GM10847 (cell line): Measurements from ENCODE around the gene SPG11.

Experiments
- POLR2A ChIP-seq: IDR thresholded peaks from 2 replicates; pipeline ENCODE4 v1.6.1; 2011; ENCODE audit not compliant: insufficient read length; ENCODE audit errors: extremely low read depth

The SPG11 gene

DNA sequence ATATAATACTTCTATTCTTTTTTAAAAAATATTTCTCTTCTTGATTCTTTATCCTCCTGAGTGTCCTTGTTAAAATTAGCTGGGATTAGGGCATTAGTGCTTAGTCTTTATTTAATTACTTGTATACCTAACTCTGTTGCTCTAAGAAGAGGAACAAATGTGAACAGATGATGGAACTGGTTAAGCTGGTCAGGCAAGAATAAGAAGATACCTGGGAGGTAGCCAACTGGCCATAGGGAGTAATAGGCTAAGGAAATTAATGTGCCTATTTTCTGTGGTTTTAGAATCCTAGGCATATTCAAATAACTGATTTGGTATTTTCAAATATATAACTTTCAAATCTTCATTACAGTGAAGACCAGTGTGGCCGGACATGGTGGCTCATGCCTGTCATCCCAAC is 72.1 kb downstream of the SPG11 start:
- TF ChIP-seq POLR2A: no peak

GRCh38 chr15:44588541-44588940 is 74.9 kb downstream of the SPG11 start:
- no peak for TF ChIP-seq POLR2A

DNA sequence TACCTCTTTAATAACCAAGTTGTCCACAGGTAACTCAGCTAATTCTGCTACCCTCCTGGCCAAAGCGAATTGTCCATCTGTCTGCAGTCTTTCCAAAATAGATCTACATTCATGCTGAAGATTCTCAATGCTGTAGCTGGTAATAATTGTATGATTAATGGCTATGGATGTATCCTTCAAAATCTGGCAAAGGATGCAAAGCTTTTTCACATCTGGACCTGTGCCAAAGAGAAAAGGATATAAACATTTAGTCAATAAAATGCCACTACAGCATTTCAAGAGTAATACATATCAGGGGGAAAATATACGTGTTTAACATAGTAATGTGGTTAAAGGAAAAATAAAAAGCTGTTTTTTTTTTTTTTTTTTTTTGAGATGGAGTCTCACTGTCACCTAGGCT is 77.8 kb downstream of the SPG11 start:
- TF ChIP-seq POLR2A: no peak

GRCh38 chr15:44584162-44584749 is 79.2 kb downstream of the SPG11 start:
- no peak for TF ChIP-seq POLR2A

DNA sequence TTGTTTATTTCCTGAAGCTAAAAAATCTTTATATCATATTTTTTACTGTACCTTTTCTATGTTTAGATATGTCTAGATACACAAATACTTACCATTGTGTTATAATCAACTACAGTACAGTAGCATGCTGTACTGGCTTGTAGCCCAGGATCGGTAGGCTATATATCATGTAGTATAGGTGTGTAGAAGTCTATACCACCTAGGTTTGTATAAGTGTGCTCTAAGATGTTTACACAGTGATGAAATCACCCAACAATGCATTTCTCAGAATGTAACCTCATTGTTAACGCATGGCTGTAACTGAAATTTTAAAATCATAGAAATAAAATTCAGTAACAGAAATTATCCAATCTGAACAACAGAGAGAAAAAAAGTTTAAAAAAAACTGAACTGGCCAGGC is 83.4 kb downstream of the SPG11 start:
- no peak for TF ChIP-seq POLR2A

DNA sequence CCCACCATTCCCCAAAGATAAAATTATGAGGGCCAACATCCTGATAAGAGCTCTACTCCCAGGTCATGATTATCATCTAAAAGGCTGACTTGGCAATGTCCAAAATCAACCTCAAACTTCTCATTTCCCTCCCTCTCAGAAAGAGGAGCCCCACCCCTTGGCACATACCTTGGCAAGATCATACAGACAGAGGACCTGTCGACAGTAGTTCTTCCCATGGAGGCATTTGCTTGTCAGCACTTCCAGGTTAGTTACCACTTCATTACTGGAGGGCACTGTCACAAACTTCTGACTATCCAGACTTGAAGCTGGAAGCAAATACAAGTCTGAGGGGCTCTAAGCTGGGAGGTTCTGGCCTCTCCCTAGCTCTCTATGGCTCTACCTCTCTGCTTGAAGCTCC is 88.7 kb downstream of the SPG11 start:
- TF ChIP-seq POLR2A: no peak

DNA sequence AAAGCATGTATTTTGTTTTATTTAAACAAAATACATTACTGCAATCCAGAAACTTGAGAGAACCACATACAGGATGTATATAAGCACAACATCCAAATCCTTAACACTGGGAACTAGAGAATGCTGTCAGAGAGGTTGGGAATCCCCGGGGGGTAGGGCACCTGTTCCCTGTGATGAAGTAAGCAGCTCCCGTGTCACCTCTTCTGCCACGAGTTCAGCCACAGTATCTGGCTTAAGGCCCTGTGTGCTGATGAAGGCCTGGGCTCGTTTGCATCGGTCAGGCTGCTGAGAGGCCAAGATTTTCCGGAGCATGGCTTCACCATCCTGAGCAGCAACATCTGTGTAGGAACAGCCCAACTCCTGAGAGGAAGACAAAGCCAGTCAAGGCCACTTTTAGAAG is 90.1 kb downstream of the SPG11 start:
- TF ChIP-seq POLR2A: no peak

DNA sequence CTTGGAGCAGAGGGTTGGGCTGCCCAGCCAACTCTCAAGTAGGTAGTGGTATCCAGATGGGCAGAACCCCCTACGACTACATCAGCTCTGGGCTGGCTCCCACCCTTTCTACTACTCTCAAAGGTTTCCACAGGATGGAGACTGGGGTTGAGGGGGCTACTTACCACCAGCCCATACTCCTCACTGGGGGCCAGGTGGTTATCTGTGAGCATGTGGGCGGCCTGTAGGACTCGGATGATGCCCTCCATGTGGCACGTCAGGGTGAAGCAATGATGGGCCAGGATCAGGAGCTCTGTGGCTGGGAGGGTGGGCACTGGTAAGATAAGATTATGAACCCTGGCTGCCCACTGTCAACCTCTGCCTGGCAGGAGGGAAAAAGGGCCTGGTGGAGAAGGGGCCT is 93.1 kb downstream of the SPG11 start:
- no peak for TF ChIP-seq POLR2A

DNA sequence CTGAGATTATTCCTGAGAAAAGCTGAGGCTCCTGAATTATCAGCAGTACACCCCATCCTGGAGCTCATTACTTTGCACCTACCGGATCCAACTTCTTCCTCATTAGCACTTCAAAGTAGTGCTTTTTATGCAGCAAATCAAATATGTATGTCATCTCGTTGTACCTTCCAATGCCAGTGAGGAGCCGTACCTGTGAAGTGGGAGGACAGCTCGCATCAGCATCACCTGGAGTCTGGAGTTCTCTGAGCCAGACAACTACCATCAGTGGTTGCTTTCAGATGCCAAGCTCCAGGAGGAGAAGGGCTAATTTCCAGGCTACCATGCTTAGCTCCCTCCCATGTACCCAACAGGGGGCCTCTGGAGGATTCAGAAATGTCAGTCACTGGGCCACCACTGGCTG is 94.1 kb downstream of the SPG11 start:
- no peak for TF ChIP-seq POLR2A

DNA sequence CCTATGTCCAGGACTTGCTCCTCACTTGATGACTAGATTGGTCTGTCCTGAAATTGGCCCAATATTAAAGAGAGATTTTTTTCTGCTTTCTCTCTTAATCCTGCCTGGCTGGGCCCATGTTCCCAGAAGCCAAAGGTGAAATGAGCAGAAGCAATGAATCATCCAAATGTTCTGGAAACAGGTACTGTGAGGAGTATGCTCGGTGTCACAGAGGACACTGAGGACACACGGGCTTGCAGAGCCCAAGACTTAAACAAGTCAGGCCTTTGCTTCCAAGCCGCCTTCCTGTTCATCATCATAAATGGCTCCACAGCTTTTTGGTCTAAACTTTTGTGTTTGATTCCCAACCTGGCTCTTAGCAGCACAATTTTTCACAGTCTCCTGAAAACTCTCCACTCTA is 95.1 kb downstream of the SPG11 start:
- no peak for TF ChIP-seq POLR2A

DNA sequence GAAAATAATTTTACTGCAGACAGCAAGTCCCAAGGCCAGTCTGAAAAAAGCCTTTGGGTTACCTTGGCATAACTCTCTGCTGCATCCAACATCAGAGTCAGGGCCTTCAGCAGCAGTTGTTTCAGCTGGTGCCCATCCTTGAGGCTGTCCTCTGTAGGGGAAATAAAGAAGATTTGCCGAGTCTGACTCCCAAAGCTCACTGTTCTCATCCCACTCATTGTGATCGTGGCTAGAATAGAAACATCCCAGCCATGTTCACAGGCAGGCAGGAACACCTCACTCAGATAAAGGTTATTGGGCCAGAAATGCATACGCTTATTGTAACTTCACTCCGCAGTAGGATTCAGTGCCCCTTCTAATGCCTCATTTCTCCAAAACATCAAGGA is 97.3 kb downstream of the SPG11 start:
- TF ChIP-seq POLR2A: no peak

DNA sequence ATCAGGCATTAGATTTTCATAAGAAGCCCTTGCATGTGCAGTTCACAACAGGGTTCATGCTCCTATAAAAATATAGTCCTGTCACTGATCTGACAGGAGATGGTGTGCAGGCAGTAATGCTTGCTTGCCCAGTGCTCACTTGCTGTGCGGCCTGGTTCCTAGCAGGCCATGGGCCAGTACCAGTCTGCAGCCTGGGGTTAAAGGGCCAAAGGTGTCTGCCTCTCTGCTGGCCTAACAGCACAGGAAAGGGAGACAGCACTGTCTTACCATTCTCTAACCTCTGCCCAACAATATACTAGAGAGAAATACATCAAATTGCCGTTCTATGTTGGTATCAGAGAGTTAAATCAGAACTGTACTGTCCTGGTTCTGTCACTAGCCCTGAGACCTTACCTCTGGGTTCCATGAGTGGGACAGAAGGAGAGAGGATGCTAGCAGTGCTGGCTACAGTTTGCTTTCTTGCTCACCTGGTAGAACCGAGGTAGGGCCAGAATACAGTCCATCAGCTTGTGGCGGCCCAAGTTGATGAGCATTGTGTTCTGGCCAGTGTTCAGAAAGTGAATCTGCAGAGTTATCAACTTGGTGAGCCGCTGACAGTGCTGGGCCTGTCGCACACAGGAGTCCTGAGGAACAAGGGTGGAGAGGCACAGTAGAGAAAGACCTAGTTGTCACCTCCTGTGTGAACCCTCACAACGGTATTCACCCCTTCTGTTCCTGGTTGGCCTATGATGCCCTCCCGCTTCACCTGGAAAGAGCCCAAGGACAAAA is 97.9 kb downstream of the SPG11 start:
- TF ChIP-seq POLR2A: no peak

- TF ChIP-seq POLR2A: no peak
Observed at GRCh38 chr15:44554934-44555723, 108.3 kb downstream of the SPG11 start.

DNA sequence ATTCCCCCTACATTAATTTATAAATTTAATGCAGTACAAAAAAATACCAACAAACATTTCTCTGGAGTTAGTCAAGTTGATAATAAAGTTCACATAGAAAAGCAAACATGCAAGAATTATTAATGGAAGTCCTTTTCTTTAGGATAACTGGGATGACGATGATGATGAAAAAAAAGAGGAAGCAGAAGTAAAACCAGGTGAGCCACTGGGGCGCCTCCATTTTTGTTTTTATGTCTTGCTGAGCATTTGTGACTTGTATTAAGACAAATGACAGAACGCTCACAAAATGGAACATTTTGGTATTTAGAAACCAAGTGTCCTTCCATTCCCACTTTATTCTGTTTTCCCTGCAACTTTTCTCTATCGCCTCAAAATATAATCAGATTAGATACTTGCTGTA is 112.7 kb downstream of the SPG11 start:
- TF ChIP-seq POLR2A: no peak

DNA sequence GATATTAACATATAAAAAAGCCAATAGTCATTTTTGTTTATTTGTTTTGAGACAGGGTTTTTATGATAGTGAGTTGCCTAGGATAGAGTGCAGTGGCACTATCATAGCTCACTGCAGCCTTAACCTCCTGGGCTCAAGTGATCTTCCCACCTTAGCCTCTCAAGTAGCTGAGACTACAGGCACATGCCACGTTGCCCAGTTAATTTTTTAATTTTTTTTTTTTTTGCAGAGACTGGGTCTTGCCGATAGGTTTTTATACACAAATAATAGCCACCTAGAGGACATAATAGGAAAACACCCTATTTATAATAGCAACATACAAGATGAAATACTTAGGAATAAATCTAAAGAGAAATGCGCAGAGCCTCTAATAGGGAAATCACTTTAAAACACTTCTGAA is 113.2 kb downstream of the SPG11 start:
- TF ChIP-seq POLR2A: no peak

DNA sequence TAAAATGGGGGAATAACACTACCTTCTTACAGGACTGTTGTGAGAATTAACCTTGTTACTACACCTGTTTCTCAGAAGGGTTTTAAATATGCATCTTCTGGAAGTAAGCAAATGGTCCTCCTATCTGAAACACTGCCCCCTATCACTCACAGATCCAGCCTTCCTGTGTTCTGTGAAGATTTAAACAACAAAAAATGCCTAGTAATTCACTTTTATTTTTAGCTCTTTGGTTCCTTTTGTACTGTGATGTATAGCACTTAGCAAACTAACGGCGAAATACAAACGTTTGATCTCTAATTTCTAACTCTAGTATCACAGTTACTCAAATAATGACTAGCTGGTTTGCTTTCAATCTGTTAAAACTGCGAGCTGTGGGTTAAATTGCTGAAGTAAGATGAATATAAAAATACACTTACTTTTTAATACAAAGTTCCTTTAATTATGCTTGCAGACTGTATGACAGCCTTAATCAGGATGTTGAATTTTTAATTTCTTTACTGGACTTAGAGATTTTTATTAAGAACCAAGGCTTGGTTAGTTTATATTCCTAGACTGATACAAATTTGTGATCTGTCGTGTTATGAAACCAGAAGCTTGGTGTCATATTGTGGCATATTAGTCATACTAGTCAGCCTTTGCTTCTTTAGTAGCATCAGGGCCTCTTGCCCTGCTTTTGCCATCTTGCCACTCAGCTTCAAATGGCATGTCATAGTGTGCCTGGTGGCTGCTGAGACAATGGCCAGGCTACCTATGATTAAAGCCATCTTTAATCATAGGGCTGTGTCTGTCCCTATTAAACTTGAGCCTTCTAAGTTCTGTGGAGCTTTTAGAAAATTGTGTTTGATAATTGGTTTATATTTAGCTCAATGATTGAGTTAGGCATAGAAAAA is 117.3 kb downstream of the SPG11 start:
- TF ChIP-seq POLR2A: no peak

- TF ChIP-seq POLR2A: no peak
Observed at GRCh38 chr15:44542596-44542995, 120.9 kb downstream of the SPG11 start.
